ENCODE measurements around the gene TADA2A. TPM values are rescaled to one million over a fixed set of nuclear protein-coding genes. Genes with fewer than 3 reads are reported as not detected.
"Not testable (repeated sequence)": the region's sequence is repeated elsewhere in the genome, so short reads cannot be mapped to it uniquely, and the experiment has no call there.

The TADA2A gene
- total RNA-seq, 2 experiments from 2014 or later, result 40.9 to 45.0 TPM

GRCh38 chr17:37506678-37507077 lies 100.0 kb downstream of the TADA2A start:
- CTCF ChIA-PET, result interaction anchor here (0.5 to 1.9 kb wide), 2 partner anchors 8 to 20 kb away, joined by 3 to 4 read pairs; no protein-coding TSS in a partner anchor
- H3K9me3 Mint-ChIP-seq, result no peaks in the 10 kb centered on the region
- no peaks in the 10 kb centered on the region for H3K27me3 Mint-ChIP-seq
- no peak overlapping the region for H3K4me3 Mint-ChIP-seq
- peaks cover 11% of the 10 kb centered on the region for H3K4me1 Mint-ChIP-seq
- peak; percentile 28 for DNase-seq
- POLR2A ChIA-PET, result interaction anchor here (0.6 kb wide), 1 partner anchor 10 kb away, joined by 4 read pairs; no protein-coding TSS in a partner anchor
- no peaks in the 10 kb centered on the region for H3K36me3 Mint-ChIP-seq (ENCODE audit: low read depth)
- H3K27ac Mint-ChIP-seq, result no peak overlapping the region

- peaks cover 3% of the 10 kb centered on the region for H3K36me3 Mint-ChIP-seq (ENCODE audit: low read depth)
- no peak for DNase-seq
- H3K27me3 Mint-ChIP-seq, result no peaks in the 10 kb centered on the region
- no peaks in the 10 kb centered on the region for H3K9me3 Mint-ChIP-seq
- POLR2A ChIA-PET, result interaction anchor here (0.6 kb wide), 1 partner anchor 9 kb away, joined by 4 read pairs; no protein-coding TSS in a partner anchor
- CTCF ChIA-PET, result no interaction called here
- H3K4me1 Mint-ChIP-seq, result peaks cover 11% of the 10 kb centered on the region
- no peak overlapping the region for H3K27ac Mint-ChIP-seq
- no peak overlapping the region for H3K4me3 Mint-ChIP-seq
Measured at GRCh38 chr17:37507111-37507510, 100.4 kb downstream of the TADA2A start.

GRCh38 chr17:37510056-37510455 lies 103.4 kb downstream of the TADA2A start:
- H3K4me3 Mint-ChIP-seq, result no peak overlapping the region
- H3K36me3 Mint-ChIP-seq (ENCODE audit: low read depth), result peaks cover 6% of the 10 kb centered on the region
- ChIA-PET POLR2A (no interaction called here), CTCF (interaction anchor here (1.3 kb wide), 1 partner anchor 10 kb away, joined by 3 read pairs; no protein-coding TSS in a partner anchor)
- no peaks in the 10 kb centered on the region for H3K9me3 Mint-ChIP-seq
- peaks cover 13% of the 10 kb centered on the region for H3K4me1 Mint-ChIP-seq
- no peaks in the 10 kb centered on the region for H3K27me3 Mint-ChIP-seq
- no peak for DNase-seq
- no peak overlapping the region for H3K27ac Mint-ChIP-seq

GRCh38 chr17:37511642-37512041 lies 105.0 kb downstream of the TADA2A start:
- H3K27me3 Mint-ChIP-seq; H3K27ac Mint-ChIP-seq; H3K36me3 Mint-ChIP-seq (ENCODE audit: low read depth); H3K4me3 Mint-ChIP-seq; POLR2A ChIA-PET; H3K4me1 Mint-ChIP-seq; DNase-seq; H3K9me3 Mint-ChIP-seq: not testable (repeated sequence)
- CTCF ChIA-PET, result interaction anchor here (0.5 kb wide), 1 partner anchor 186 kb away, joined by 5 read pairs; no protein-coding TSS in a partner anchor

GRCh38 chr17:37512442-37513068 lies 105.9 kb downstream of the TADA2A start:
- no peak overlapping the region for H3K4me3 Mint-ChIP-seq
- H3K9me3 Mint-ChIP-seq, result no peaks in the 10 kb centered on the region
- POLR2A ChIA-PET, result no interaction called here
- H3K36me3 Mint-ChIP-seq (ENCODE audit: low read depth), result peaks cover 13% of the 10 kb centered on the region
- H3K27ac Mint-ChIP-seq, result no peak overlapping the region
- H3K27me3 Mint-ChIP-seq, result no peaks in the 10 kb centered on the region
- no peak for DNase-seq
- CTCF ChIA-PET, result no interaction called here
- H3K4me1 Mint-ChIP-seq, result peaks cover 7% of the 10 kb centered on the region

GRCh38 chr17:37513711-37514110 lies 107.0 kb downstream of the TADA2A start:
- H3K9me3 Mint-ChIP-seq, result no peaks in the 10 kb centered on the region
- CTCF ChIA-PET, result no interaction called here

GRCh38 chr17:37516127-37516571 lies 109.5 kb downstream of the TADA2A start:
- ChIA-PET POLR2A (interaction anchor here (0.6 kb wide), 1 partner anchor 10 kb away, joined by 4 read pairs; no protein-coding TSS in a partner anchor), CTCF (interaction anchor here (0.6 kb wide), 2 partner anchors 39 to 261 kb away, joined by 4 to 5 read pairs; no protein-coding TSS in a partner anchor)
- Mint-ChIP-seq H3K36me3 (ENCODE audit: low read depth) (peaks cover 42% of the 10 kb centered on the region), H3K4me1 (peaks cover 16% of the 10 kb centered on the region), H3K9me3 (no peaks in the 10 kb centered on the region), H3K27me3 (no peaks in the 10 kb centered on the region), H3K27ac (no peak overlapping the region), H3K4me3 (no peak overlapping the region)
- DNase-seq, result no peak

More at GRCh38 chr17:37513711-37514110, 107.0 kb downstream of the TADA2A start:
- Mint-ChIP-seq H3K4me3 (no peak overlapping the region), H3K36me3 (ENCODE audit: low read depth) (peaks cover 24% of the 10 kb centered on the region), H3K4me1 (peaks cover 7% of the 10 kb centered on the region), H3K27me3 (no peaks in the 10 kb centered on the region), H3K27ac (no peak overlapping the region)
- POLR2A ChIA-PET, result no interaction called here
- no peak for DNase-seq

GRCh38 chr17:37517881-37518280 lies 111.2 kb downstream of the TADA2A start:
- POLR2A ChIA-PET, result interaction anchor here (0.6 kb wide), 1 partner anchor 12 kb away, joined by 3 read pairs; no protein-coding TSS in a partner anchor
- Mint-ChIP-seq H3K36me3 (ENCODE audit: low read depth) (peaks cover 47% of the 10 kb centered on the region), H3K27me3 (no peaks in the 10 kb centered on the region), H3K4me1 (peaks cover 15% of the 10 kb centered on the region), H3K9me3 (no peaks in the 10 kb centered on the region), H3K4me3 (no peak overlapping the region), H3K27ac (peak overlapping the region; percentile 33)
- no peak for DNase-seq
- CTCF ChIA-PET, result no interaction called here

- peaks cover 47% of the 10 kb centered on the region for H3K36me3 Mint-ChIP-seq (ENCODE audit: low read depth)
- peaks cover 20% of the 10 kb centered on the region for H3K4me1 Mint-ChIP-seq
- CTCF ChIA-PET, result no interaction called here
- H3K9me3 Mint-ChIP-seq, result no peaks in the 10 kb centered on the region
- H3K27me3 Mint-ChIP-seq, result no peaks in the 10 kb centered on the region
- DNase-seq, result no peak
- H3K27ac Mint-ChIP-seq, result no peak overlapping the region
- no peak overlapping the region for H3K4me3 Mint-ChIP-seq
- POLR2A ChIA-PET, result no interaction called here
Measured at GRCh38 chr17:37518826-37519225, 112.1 kb downstream of the TADA2A start.

- peaks cover 50% of the 10 kb centered on the region for H3K36me3 Mint-ChIP-seq (ENCODE audit: low read depth)
- H3K9me3 Mint-ChIP-seq, result no peaks in the 10 kb centered on the region
- H3K27me3 Mint-ChIP-seq, result no peaks in the 10 kb centered on the region
- no peak for DNase-seq
- CTCF ChIA-PET, result interaction anchor here (0.6 to 1.4 kb wide), 3 partner anchors 9 to 11 kb away, joined by 3 read pairs; no protein-coding TSS in a partner anchor
- no peak overlapping the region for H3K27ac Mint-ChIP-seq
- peaks cover 23% of the 10 kb centered on the region for H3K4me1 Mint-ChIP-seq
- no peak overlapping the region for H3K4me3 Mint-ChIP-seq
- POLR2A ChIA-PET, result no interaction called here
Measured at GRCh38 chr17:37519251-37519985, 112.7 kb downstream of the TADA2A start.

- Mint-ChIP-seq H3K9me3 (no peaks in the 10 kb centered on the region), H3K27ac (no peak overlapping the region), H3K36me3 (ENCODE audit: low read depth) (peaks cover 54% of the 10 kb centered on the region), H3K4me3 (no peak overlapping the region), H3K27me3 (no peaks in the 10 kb centered on the region), H3K4me1 (peaks cover 27% of the 10 kb centered on the region)
- no peak for DNase-seq
- ChIA-PET POLR2A (no interaction called here), CTCF (interaction anchor here (1.2 to 1.4 kb wide), 2 partner anchors 9 to 10 kb away, joined by 3 read pairs; no protein-coding TSS in a partner anchor)
Measured at GRCh38 chr17:37520174-37520573, 113.5 kb downstream of the TADA2A start.

GRCh38 chr17:37521821-37522220 lies 115.1 kb downstream of the TADA2A start:
- POLR2A ChIA-PET, result no interaction called here
- H3K4me3 Mint-ChIP-seq, result no peak overlapping the region
- peaks cover 27% of the 10 kb centered on the region for H3K4me1 Mint-ChIP-seq
- peaks cover 58% of the 10 kb centered on the region for H3K36me3 Mint-ChIP-seq (ENCODE audit: low read depth)
- H3K27ac Mint-ChIP-seq, result no peak overlapping the region
- H3K27me3 Mint-ChIP-seq, result no peaks in the 10 kb centered on the region
- DNase-seq, result no peak
- CTCF ChIA-PET, result interaction anchor here (0.7 to 1.0 kb wide), 3 partner anchors 22 to 58 kb away, joined by 3 to 4 read pairs (median 3); no protein-coding TSS in a partner anchor
- H3K9me3 Mint-ChIP-seq, result no peaks in the 10 kb centered on the region

GRCh38 chr17:37523715-37524219 lies 117.1 kb downstream of the TADA2A start:
- Mint-ChIP-seq H3K27ac (peak overlapping the region; percentile 51), H3K9me3 (no peaks in the 10 kb centered on the region), H3K4me3 (no peak overlapping the region), H3K36me3 (ENCODE audit: low read depth) (peaks cover 45% of the 10 kb centered on the region), H3K4me1 (peaks cover 27% of the 10 kb centered on the region), H3K27me3 (no peaks in the 10 kb centered on the region)
- CTCF ChIA-PET, result interaction anchor here (0.6 to 0.8 kb wide), 2 partner anchors 9 to 1024 kb away, joined by 3 to 4 read pairs; no protein-coding TSS in a partner anchor
- POLR2A ChIA-PET, result no interaction called here
- DNase-seq, result no peak
